ENCODE measurements around the gene CPNE1.

- TF ChIP-seq EZH2phosphoT487 (IDR thresholded peaks at IDR 0.05; ENCODE audit: insufficient read depth, low read depth) (no peak), EZH2 (IDR thresholded peaks at IDR 0.05; ENCODE audit: insufficient read depth, poor library complexity, severe bottlenecking) (no peak)
Measured at GRCh38 chr20:35618263-35619131, 46.2 kb downstream of the CPNE1 start.
